Activated B cell treated with CpG ODN at 0.5 μM for 24 hours (primary cell): Measurements from ENCODE around the gene MAPK8IP2. TPM values are rescaled to one million over a fixed set of nuclear protein-coding genes. Genes with fewer than 3 reads are reported as not detected.

Experiments
- ATAC-seq: fragments of 200-7000 bp; cut with Tn5 transposase; one replicate; pipeline ENCODE4 v1.10.0; 2021; ENCODE audit warnings: low read depth, mild to moderate bottlenecking, moderate library complexity
- CTCF ChIA-PET: fragments of 350-600 bp; sonication (Branson Sonifier 250); formaldehyde crosslinking; loops from one replicate; lab custom pipeline; 2021; ENCODE audit warnings: antibody characterized with exemption; lab: Charles Lee
- POLR2A ChIA-PET: fragments of 350-600 bp; sonication (Branson Sonifier 250); formaldehyde crosslinking; loops from one replicate; lab custom pipeline; 2021; ENCODE audit warnings: antibody characterized with exemption; lab: Charles Lee
- DNase-seq: peaks from one replicate; pipeline ENCODE4 v3.0.0; 2022
- H3K27ac Mint-ChIP-seq: one replicate; pipeline ENCODE4 v1.8.0; 2020; ENCODE audit warnings: mixed read lengths
- H3K27me3 Mint-ChIP-seq: one replicate; pipeline ENCODE4 v1.8.0; 2021; ENCODE audit warnings: mixed read lengths
- H3K36me3 Mint-ChIP-seq: one replicate; pipeline ENCODE4 v1.8.0; 2021; ENCODE audit warnings: low read depth, mixed read lengths
- H3K4me1 Mint-ChIP-seq: one replicate; pipeline ENCODE4 v1.8.0; 2021; ENCODE audit warnings: mixed read lengths
- H3K4me3 Mint-ChIP-seq: one replicate; pipeline ENCODE4 v1.8.0; 2020; ENCODE audit warnings: mild to moderate bottlenecking, mixed read lengths
- H3K9me3 Mint-ChIP-seq: one replicate; pipeline ENCODE4 v1.8.0; 2020; ENCODE audit warnings: mixed read lengths
- intact Hi-C: fragments of 100-400 bp; cut with micrococcal nuclease; formaldehyde crosslinking; loops from one replicate; pipeline ENCODE4 v1.15.1; 2024
- total RNA-seq: library from RNA; stranded (reverse); gene quantifications from 2 replicates; pipeline ENCODE4 v1.2.3, GENCODE V29; 2022
- TF ChIP-seq, protein P1 (sequence below): fragments of 200-600 bp; IDR thresholded peaks from one replicate; pipeline ENCODE4 v1.8.0; 2022; ENCODE audit warnings: antibody characterized with exemption, mild to moderate bottlenecking

Gene MAPK8IP2
- total RNA-seq, 1 donor from 2014 or later: 0.18 TPM

DNA sequence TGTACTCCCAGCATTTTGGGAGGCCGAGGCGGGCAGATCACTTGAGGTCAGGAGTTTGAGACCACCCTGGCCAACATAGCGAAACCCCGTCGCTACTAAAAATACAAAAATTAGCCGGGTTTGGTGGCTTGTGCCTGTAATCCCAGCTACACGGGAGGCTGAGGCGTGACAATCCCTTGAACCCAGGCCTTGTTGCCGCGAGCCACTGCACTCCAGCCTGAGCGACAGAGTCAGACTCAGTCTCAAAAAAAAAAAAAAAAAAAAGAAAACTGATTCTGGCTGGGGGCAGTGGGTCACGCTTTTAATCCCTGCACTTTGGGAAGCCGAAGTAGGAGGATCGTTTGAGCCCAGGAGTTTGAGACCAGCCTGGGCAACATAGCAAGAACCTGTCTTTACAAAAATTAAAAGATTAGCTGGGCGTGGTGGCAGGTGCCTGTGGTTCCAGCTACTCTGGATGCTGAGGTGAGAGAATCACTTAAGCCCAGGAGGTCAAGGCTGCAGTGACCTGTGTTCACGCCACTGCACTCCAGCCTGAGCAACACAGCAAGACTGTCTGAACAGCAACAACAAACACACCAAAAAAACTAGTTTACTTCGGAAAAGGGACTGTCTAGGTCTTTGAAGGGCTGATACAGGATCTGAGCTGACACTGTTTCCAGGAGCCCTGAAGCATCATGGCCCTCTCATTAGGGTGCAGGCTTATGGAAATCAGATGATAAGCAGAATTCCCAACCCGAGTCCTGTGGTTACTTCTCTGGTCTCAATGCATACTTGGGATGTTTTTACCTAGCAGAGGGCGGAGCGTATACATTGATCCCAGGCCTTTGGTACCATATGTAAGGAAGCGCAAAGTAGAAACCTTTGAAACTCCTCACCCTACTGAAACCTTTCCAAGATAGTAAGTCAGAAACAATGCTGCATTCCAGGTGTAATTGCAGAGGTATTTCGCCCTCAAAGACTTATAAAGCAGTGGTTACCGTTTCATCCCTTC, 16.2 kb upstream of the MAPK8IP2 start:
- Mint-ChIP-seq H3K4me3 (peak overlapping the region; percentile 87), H3K36me3 (peaks cover 13% of the 10 kb centered on the region), H3K9me3 (no peaks in the 10 kb centered on the region), H3K27me3 (no peaks in the 10 kb centered on the region), H3K27ac (no peak overlapping the region), H3K4me1 (peaks cover 26% of the 10 kb centered on the region)
- intact Hi-C loops: no loop called here
- DNase-seq (no peak), ATAC-seq (no peak)
- POLR2A ChIA-PET: interaction anchor here (0.7 to 3.6 kb wide), 4 partner anchors 10 to 57 kb away, joined by 3 to 101 read pairs (median 11); partner anchors contain the start of genes SCO2 and TYMP
- CTCF ChIA-PET: interaction anchor here (0.5 to 0.9 kb wide), 2 partner anchors 21 to 87 kb away, joined by 3 to 4 read pairs; partner anchors contain the start of gene SYCE3
- TF ChIP-seq, protein P1, sequence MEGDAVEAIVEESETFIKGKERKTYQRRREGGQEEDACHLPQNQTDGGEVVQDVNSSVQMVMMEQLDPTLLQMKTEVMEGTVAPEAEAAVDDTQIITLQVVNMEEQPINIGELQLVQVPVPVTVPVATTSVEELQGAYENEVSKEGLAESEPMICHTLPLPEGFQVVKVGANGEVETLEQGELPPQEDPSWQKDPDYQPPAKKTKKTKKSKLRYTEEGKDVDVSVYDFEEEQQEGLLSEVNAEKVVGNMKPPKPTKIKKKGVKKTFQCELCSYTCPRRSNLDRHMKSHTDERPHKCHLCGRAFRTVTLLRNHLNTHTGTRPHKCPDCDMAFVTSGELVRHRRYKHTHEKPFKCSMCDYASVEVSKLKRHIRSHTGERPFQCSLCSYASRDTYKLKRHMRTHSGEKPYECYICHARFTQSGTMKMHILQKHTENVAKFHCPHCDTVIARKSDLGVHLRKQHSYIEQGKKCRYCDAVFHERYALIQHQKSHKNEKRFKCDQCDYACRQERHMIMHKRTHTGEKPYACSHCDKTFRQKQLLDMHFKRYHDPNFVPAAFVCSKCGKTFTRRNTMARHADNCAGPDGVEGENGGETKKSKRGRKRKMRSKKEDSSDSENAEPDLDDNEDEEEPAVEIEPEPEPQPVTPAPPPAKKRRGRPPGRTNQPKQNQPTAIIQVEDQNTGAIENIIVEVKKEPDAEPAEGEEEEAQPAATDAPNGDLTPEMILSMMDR: no peak

DNA sequence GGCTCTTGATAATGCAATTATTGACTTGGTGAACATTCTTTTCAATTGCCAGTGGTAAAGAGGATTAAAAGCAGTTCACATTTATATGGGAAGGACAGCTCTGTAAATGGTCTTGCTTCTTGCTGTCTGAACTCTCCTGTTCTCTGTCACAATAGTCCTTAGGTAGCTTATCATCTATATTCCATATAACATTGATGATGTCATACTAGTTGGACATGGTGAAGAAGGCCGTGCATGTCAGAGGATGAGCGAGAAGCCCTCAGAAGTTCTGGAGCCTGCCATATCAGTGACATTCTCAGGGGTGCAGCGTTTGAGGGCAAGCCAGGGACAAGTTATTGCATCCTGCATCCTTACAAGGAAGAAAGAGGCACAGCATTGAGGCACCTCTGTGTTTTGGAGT, 15.4 kb upstream of the MAPK8IP2 start:
- H3K4me1 Mint-ChIP-seq: peaks cover 25% of the 10 kb centered on the region
- H3K27ac Mint-ChIP-seq: no peak overlapping the region
- H3K36me3 Mint-ChIP-seq: peaks cover 5% of the 10 kb centered on the region
- intact Hi-C loops: no loop called here
- no peak for DNase-seq
- ChIA-PET CTCF (no interaction called here), POLR2A (interaction anchor here (0.8 kb wide), 1 partner anchor 11 kb away, joined by 3 read pairs; no protein-coding TSS in a partner anchor)
- no peak overlapping the region for H3K4me3 Mint-ChIP-seq
- H3K27me3 Mint-ChIP-seq: no peaks in the 10 kb centered on the region
- TF ChIP-seq, protein P1: no peak
- no peaks in the 10 kb centered on the region for H3K9me3 Mint-ChIP-seq
- ATAC-seq: no peak

DNA sequence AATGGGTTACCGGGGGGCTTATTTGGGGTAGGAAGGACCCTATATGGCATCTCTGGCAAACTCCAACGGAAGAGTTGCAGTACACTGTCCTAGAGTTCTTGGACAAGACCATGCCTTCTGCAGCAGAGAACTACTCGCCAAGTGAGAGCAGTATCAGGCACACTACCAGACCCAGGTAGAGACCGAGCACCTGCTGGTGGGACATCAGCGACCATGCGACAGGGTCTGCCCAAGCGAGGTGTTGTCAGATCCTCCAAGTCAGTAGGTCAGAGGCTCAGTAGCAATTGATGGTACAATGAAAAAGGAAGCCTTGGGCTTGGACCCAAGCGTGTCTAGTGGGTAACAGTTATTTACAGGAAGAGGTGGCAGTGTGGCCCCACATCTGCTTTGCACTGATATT, 14.8 kb upstream of the MAPK8IP2 start:
- no peak overlapping the region for H3K4me3 Mint-ChIP-seq
- intact Hi-C loops: no loop called here
- no peak overlapping the region for H3K27ac Mint-ChIP-seq
- no peak for ATAC-seq
- TF ChIP-seq, protein P1: no peak
- CTCF ChIA-PET: interaction anchor here (1.5 kb wide), 1 partner anchor 23 kb away, joined by 5 read pairs; the partner anchor contains the start of gene SYCE3
- H3K4me1 Mint-ChIP-seq: peaks cover 21% of the 10 kb centered on the region
- H3K9me3 Mint-ChIP-seq: no peaks in the 10 kb centered on the region
- no peaks in the 10 kb centered on the region for H3K27me3 Mint-ChIP-seq
- peaks cover 2% of the 10 kb centered on the region for H3K36me3 Mint-ChIP-seq
- no peak for DNase-seq
- POLR2A ChIA-PET: no interaction called here

DNA sequence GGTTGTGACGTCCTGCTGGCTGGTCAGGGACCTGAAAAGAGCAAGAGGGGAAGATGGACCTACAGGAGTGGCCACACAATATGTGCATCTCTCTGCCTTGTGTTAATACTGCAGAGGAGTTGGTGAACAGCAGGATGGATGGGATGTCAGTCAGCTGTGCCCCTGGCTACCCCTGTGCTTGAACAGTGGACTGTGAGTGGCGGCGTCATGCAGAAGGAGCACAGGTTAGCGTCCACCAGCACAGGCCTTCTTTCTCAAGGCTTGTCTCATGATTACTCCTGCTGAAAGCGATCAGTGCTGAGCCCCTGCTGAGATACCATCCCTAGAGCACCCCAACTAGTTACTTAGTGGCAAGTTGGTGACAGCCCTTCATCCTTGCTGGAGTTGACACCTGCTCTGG, 14.2 kb upstream of the MAPK8IP2 start:
- CTCF ChIA-PET: interaction anchor here (1.5 kb wide), 1 partner anchor 23 kb away, joined by 5 read pairs; the partner anchor contains the start of gene SYCE3

More for the DNA sequence above, 14.2 kb upstream of the MAPK8IP2 start:
- no peak for DNase-seq
- Mint-ChIP-seq H3K36me3 (peaks cover 2% of the 10 kb centered on the region), H3K27ac (no peak overlapping the region), H3K27me3 (no peaks in the 10 kb centered on the region), H3K4me1 (peaks cover 16% of the 10 kb centered on the region), H3K9me3 (no peaks in the 10 kb centered on the region), H3K4me3 (no peak overlapping the region)
- TF ChIP-seq, protein P1: no peak
- intact Hi-C loops: no loop called here
- no peak for ATAC-seq
- POLR2A ChIA-PET: no interaction called here
